Measurements from ENCODE around the gene ANKRD28.

ANKRD28 gene

GRCh38 chr3:15812183-15812582 is 14.4 kb upstream of the ANKRD28 start:
- DNase-seq (ENCODE audit: insufficient read length, low spot score) (no peak), FAIRE-seq (no peak)
- TF ChIP-seq POLR2A (IDR thresholded peaks at IDR 0.05; ENCODE audit: low read depth, low read length): no peak

- DNase-seq (ENCODE audit: insufficient read length, low spot score): no peak
- peak; percentile 82 for FAIRE-seq
- TF ChIP-seq POLR2A (IDR thresholded peaks at IDR 0.05; ENCODE audit: low read depth, low read length): no peak
Measured at GRCh38 chr3:15810702-15811101, 12.9 kb upstream of the ANKRD28 start.

- FAIRE-seq (no peak), DNase-seq (ENCODE audit: insufficient read length, low spot score) (no peak)
- TF ChIP-seq POLR2A (IDR thresholded peaks at IDR 0.05; ENCODE audit: low read depth, low read length): no peak
Measured at GRCh38 chr3:15809313-15809712, 11.5 kb upstream of the ANKRD28 start.

- TF ChIP-seq POLR2A (IDR thresholded peaks at IDR 0.05; ENCODE audit: low read depth, low read length): no peak
- DNase-seq (ENCODE audit: insufficient read length, low spot score): no peak
- FAIRE-seq: no peak
Measured at GRCh38 chr3:15808679-15809310, 11.0 kb upstream of the ANKRD28 start.

- no peak for TF ChIP-seq POLR2A (IDR thresholded peaks at IDR 0.05; ENCODE audit: low read depth, low read length)
- FAIRE-seq (peak; percentile 64), DNase-seq (ENCODE audit: insufficient read length, low spot score) (no peak)
Measured at GRCh38 chr3:15805756-15806266, 8.0 kb upstream of the ANKRD28 start.

GRCh38 chr3:15804553-15805095 is 6.8 kb upstream of the ANKRD28 start:
- no peak for TF ChIP-seq POLR2A (IDR thresholded peaks at IDR 0.05; ENCODE audit: low read depth, low read length)
- DNase-seq (ENCODE audit: insufficient read length, low spot score): no peak
- FAIRE-seq: peak; percentile 95

GRCh38 chr3:15803921-15804320 is 6.1 kb upstream of the ANKRD28 start:
- no peak for FAIRE-seq

GRCh38 chr3:15801298-15801697 is 3.5 kb upstream of the ANKRD28 start:
- DNase-seq (ENCODE audit: insufficient read length, low spot score) (no peak), FAIRE-seq (peak; percentile 41)
- TF ChIP-seq POLR2A (IDR thresholded peaks at IDR 0.05; ENCODE audit: low read depth, low read length): no peak

More at GRCh38 chr3:15803921-15804320, 6.1 kb upstream of the ANKRD28 start:
- TF ChIP-seq POLR2A (IDR thresholded peaks at IDR 0.05; ENCODE audit: low read depth, low read length): no peak
- DNase-seq (ENCODE audit: insufficient read length, low spot score): no peak

- no peak for DNase-seq (ENCODE audit: insufficient read length, low spot score)
- no peak for FAIRE-seq
- no peak for TF ChIP-seq POLR2A (IDR thresholded peaks at IDR 0.05; ENCODE audit: low read depth, low read length)
Measured at GRCh38 chr3:15800780-15801179, 3.0 kb upstream of the ANKRD28 start.

- peak; percentile 84 for FAIRE-seq
Measured at GRCh38 chr3:15800327-15800726, 2.5 kb upstream of the ANKRD28 start.

GRCh38 chr3:15798533-15799245 is 910 bp upstream of the ANKRD28 start:
- FAIRE-seq (no peak), DNase-seq (ENCODE audit: insufficient read length, low spot score) (no peak)
- no peak for TF ChIP-seq POLR2A (IDR thresholded peaks at IDR 0.05; ENCODE audit: low read depth, low read length)

More at GRCh38 chr3:15800327-15800726, 2.5 kb upstream of the ANKRD28 start:
- no peak for TF ChIP-seq POLR2A (IDR thresholded peaks at IDR 0.05; ENCODE audit: low read depth, low read length)
- DNase-seq (ENCODE audit: insufficient read length, low spot score): no peak

- FAIRE-seq: peak; percentile 95
- no peak for DNase-seq (ENCODE audit: insufficient read length, low spot score)
- TF ChIP-seq POLR2A (IDR thresholded peaks at IDR 0.05; ENCODE audit: low read depth, low read length): no peak
Measured at GRCh38 chr3:15796771-15797641, 773 bp downstream of the ANKRD28 start.

- DNase-seq (ENCODE audit: insufficient read length, low spot score): no peak
- FAIRE-seq: no peak
- no peak for TF ChIP-seq POLR2A (IDR thresholded peaks at IDR 0.05; ENCODE audit: low read depth, low read length)
Measured at GRCh38 chr3:15796331-15796730, 1.4 kb downstream of the ANKRD28 start.
